22Rv1 (cell line): Measurements from ENCODE around the gene THY1.

Experiments
- H3K27ac ChIP-seq: fragments of 450-650 bp; 2 replicates; pipeline ENCODE4 v1.5.1; 2017
- ZFX ChIP-seq: fragments of 450-650 bp; IDR thresholded peaks from 2 replicates; pipeline ENCODE4 v1.6.1; 2017; ENCODE audit warnings: antibody characterized with exemption, borderline replicate concordance
- TF ChIP-seq, protein P1 (sequence below): fragments of 450-650 bp; IDR thresholded peaks from 2 replicates; pipeline ENCODE4 v1.5.1; 2017; ENCODE audit warnings: mild to moderate bottlenecking

THY1 gene

DNA sequence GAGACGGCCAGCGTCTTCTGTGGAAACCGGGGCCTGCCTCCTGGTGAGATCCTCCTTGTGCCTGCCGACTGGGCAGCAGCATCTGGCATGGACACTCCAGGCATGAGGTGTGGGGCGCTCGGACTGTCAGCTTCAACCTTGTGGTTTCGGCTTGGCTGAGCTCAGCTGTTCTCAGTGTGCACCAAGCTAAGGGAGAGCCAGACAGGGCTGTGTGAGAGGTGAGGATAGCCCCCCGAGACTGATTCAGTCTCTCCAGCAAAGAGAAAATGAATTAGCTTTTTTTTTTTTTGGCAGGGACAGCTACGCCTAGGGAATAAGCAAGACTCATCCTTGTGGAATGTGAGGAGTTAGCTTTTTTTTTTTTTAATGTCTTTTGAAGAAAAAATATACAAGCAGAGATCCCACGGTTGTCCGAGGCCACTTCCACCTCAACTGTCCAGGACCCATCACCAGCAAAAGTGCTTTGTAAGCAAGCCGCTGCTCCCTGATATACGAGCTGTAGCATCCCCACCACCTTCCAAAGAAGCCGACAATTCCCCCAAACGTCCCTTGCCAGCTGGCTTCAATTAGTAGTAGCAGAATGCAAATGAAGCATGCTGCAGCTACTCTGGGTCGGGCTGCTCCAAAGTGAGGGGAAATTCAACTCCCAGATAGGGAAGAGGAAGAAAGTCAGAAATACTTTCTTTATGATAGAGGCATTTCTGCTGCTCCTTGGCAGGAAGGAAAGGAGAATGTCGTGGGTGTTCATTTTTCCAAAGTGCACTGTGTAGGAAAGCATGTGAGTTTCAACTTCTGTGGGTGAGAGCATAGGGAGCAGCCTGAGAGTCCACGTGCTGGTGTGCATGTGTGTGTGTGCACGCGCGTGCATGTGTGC, 9.7 kb upstream of the THY1 start:
- TF ChIP-seq, protein P1, sequence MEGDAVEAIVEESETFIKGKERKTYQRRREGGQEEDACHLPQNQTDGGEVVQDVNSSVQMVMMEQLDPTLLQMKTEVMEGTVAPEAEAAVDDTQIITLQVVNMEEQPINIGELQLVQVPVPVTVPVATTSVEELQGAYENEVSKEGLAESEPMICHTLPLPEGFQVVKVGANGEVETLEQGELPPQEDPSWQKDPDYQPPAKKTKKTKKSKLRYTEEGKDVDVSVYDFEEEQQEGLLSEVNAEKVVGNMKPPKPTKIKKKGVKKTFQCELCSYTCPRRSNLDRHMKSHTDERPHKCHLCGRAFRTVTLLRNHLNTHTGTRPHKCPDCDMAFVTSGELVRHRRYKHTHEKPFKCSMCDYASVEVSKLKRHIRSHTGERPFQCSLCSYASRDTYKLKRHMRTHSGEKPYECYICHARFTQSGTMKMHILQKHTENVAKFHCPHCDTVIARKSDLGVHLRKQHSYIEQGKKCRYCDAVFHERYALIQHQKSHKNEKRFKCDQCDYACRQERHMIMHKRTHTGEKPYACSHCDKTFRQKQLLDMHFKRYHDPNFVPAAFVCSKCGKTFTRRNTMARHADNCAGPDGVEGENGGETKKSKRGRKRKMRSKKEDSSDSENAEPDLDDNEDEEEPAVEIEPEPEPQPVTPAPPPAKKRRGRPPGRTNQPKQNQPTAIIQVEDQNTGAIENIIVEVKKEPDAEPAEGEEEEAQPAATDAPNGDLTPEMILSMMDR: no peak
- TF ChIP-seq ZFX: no peak
- no peak overlapping the region for H3K27ac ChIP-seq

DNA sequence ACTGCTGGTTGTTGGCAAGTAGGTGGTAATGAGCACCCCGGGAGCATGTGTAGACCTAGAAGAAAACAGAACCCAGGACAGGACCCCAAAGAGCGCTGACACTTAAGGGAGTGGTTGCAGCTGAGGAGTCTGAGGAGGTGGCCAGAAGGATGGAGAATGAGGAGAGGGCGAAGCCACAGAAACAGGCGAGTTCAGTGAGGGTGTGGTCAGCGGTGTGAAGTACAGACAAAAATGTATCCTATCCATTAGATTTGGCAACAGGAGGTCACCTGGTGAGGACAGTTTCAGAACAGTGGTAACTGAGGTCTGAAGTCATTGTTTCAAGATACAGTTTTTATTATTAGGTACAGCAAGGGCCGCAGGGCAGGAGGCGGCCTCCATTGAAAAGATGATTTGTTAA, 8.6 kb upstream of the THY1 start:
- no peak overlapping the region for H3K27ac ChIP-seq
- no peak for TF ChIP-seq ZFX
- TF ChIP-seq, protein P1: no peak

DNA sequence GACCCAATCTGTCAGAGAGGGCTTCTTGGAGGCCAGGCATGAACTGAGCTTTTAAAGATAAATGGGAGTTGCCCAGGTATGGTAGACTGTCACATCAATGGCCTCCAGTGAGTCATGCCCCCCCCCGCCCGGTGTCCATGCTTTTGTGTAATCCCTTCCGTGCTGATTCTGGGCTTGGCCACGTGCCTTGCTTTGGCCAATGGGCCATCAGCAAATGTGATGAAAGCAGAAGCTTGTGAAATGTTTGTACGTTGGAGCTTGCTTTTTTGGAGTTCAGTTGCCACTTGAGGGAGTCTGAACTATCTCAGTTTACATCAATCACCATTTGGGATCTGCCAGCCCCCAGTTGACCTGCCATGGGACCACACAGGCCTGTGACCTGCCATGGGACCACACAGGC, 4.3 kb upstream of the THY1 start:
- H3K27ac ChIP-seq: no peak overlapping the region
- TF ChIP-seq, protein P1: no peak
- TF ChIP-seq ZFX: no peak

DNA sequence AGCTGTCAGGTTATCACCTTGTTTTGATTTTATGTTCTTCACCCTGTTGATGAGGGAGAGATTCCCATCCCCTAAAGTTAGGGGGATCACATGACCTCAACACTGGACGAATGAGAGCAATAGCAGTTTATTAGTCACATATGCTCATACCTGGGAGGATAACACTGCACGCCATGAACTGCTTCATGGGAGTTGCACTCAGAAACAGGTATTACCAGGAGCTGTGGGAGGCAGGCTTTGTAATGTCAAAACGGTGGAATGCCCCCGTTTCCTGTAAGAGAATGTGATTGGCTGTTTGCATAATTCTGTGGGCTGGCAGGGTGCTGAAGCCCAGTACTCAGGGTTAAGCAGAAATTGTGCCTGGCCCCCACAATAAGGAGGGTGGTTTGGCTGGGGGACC, 3.2 kb upstream of the THY1 start:
- TF ChIP-seq, protein P1: no peak
- TF ChIP-seq ZFX: no peak
- no peak overlapping the region for H3K27ac ChIP-seq

DNA sequence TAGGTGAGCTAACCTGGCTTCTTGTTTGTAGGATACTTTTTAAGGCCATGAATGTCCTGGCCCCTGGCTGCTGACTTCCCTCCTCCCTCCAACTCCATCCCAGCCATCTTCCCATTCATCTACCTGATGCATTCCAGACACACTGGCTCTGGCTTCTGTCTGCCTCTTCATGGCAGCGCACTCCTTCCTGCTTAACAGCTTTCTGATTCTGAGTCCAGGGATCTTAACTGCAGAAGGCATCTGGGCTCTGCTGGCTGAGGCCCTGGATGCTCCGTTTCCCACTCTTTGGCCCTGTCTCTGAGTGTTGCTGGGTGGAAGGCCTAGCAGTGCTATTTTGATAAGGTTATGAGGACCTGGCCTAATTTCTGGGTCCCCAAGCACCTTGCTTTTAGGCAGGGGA, 1.8 kb upstream of the THY1 start:
- H3K27ac ChIP-seq: no peak overlapping the region
- TF ChIP-seq ZFX: no peak
- TF ChIP-seq, protein P1: no peak

DNA sequence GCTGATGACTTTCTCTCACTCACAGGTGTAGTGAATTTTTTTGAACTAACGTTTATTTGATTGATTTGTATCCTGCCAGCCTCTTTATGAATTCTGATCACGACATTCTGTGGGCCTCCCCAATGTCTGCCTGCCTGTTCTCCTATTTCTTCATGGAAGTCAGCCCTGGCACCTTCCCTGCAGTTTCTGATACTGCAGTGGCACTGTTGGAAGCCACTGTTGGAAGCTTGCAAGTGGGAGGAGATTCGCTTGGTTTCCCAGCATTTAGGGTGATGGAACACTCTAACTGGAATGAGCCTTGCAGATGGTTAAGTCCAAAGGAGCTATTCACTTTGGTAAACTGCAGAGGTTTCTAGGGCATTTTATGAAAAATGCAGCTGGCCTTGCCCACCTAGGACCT, 1.3 kb upstream of the THY1 start:
- TF ChIP-seq, protein P1: no peak
- no peak for TF ChIP-seq ZFX
- no peak overlapping the region for H3K27ac ChIP-seq

DNA sequence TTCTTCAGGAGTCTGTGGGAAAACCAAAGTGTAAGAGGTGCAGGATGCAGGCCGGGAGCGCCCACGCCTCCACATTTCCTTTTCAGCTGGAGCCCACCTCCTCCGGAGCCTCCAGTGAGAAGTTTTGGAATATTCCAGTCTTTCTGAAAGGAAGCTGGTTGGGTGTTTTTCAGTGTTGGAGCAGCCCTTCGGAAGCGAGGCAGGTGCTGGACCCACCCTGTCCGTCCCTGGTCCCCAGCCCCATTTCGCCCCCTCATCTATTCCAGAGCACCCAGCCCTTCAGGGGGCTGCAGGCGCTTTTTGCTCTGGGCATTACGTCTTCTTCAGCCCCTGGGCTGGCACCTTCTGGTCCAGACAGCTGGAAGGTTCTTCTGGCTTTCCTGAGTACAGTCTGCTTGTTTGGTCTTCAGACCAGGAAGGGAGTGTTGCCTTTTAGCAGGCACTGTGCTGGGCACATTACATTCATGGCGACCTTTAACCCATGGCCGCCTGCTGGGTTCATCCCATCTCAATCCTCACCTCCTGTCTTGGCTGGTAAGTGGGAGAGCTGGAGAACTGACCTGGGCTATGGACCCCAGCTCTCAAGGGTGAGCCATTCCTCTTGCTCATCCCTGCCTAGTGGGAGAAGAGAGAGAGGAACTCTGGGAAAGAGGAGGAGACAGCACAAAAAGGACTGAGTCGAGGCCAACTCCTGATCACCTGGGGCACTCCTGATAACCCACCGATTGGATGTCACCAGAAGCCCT, 710 bp upstream of the THY1 start:
- no peak overlapping the region for H3K27ac ChIP-seq
- TF ChIP-seq, protein P1: no peak
- no peak for TF ChIP-seq ZFX
